K562 (cell line): Measurements from ENCODE around the gene DHRS12. TPM values are rescaled to one million over a fixed set of nuclear protein-coding genes. Genes with fewer than 3 reads are reported as not detected.
A peak's percentile ranks its signal among the peaks of the same experiment; 100 is the strongest.

Source experiments
- ASH1L ChIP-seq: fragments of 450-650 bp; IDR thresholded peaks from 2 replicates; pipeline ENCODE4 v1.6.1; 2018; ENCODE audit warnings: borderline replicate concordance, mild to moderate bottlenecking, low read depth; ENCODE audit not compliant: partially characterized antibody
- CTCF ChIP-seq, 3 experiments: IDR thresholded peaks in 2 of 3; conservative IDR thresholded peaks in 1 of 3; 2 replicates each; pipeline ENCODE4 v1.5.1; 2011 to 2012; ENCODE audit warnings: low read length in 3 of 3, mild to moderate bottlenecking in 3 of 3, control low read depth in 2 of 3, improper control_type of control experiment in 1 of 3, inconsistent platforms in 1 of 3, low read depth in 1 of 3, mixed read lengths in 1 of 3, moderate library complexity in 1 of 3; ENCODE audit not compliant: insufficient read depth in 2 of 3
- DEAF1 ChIP-seq: fragments of 450-650 bp; formaldehyde crosslinking; IDR thresholded peaks from 2 replicates; pipeline ENCODE4 v1.4.0; 2020; ENCODE audit warnings: mild to moderate bottlenecking, moderate library complexity
- DMBX1 ChIP-seq: fragments of 250-450 bp; sonication (Bioruptor Pico); IDR thresholded peaks from 2 replicates; pipeline ENCODE4 v1.8.0; 2022; ENCODE audit warnings: inconsistent platforms, mild to moderate bottlenecking, moderate library complexity, borderline replicate concordance
- EHMT2 ChIP-seq: fragments of 450-650 bp; IDR thresholded peaks from 2 replicates; pipeline ENCODE4 v1.6.1; 2018; ENCODE audit warnings: antibody characterized with exemption
- L3MBTL2 ChIP-seq: fragments of 450-650 bp; IDR thresholded peaks from 2 replicates; pipeline ENCODE4 v1.6.1; 2016; ENCODE audit warnings: mild to moderate bottlenecking, moderate library complexity
- LARP7 ChIP-seq: fragments of 450-650 bp; IDR thresholded peaks from 2 replicates; pipeline ENCODE4 v1.6.1; 2016
- MECOM ChIP-seq: fragments of 250-450 bp; sonication (Bioruptor Pico); IDR thresholded peaks from 2 replicates; pipeline ENCODE4 v1.8.0; 2022; ENCODE audit warnings: inconsistent platforms
- MXI1 ChIP-seq: IDR thresholded peaks from 2 replicates; pipeline ENCODE4 v1.6.1; 2011; ENCODE audit warnings: low read depth, mild to moderate bottlenecking, improper control_type of control experiment, low read length
- RAD21 ChIP-seq, 2 experiments: fragments of 250-450 bp in 1 of 2; fragments of 450-650 bp in 1 of 2; sonication (Bioruptor Pico) in 1 of 2; formaldehyde crosslinking in 1 of 2; IDR thresholded peaks in 1 of 2; conservative IDR thresholded peaks in 1 of 2; 2 replicates each; pipeline versions ENCODE4 v1.4.0 to v1.8.0; 2020 to 2022; ENCODE audit warnings: mild to moderate bottlenecking in 2 of 2, moderate library complexity in 1 of 2
- RBFOX2 ChIP-seq: fragments of 200-400 bp; formaldehyde crosslinking; IDR thresholded peaks from 2 replicates; pipeline ENCODE4 v1.6.1; 2017; ENCODE audit warnings: low read depth, mild to moderate bottlenecking, low read length, moderate library complexity
- RFX5 ChIP-seq: IDR thresholded peaks from 2 replicates; pipeline ENCODE4 v1.6.1; 2011; ENCODE audit warnings: low read depth, mild to moderate bottlenecking, improper control_type of control experiment, low read length
- SETDB1 ChIP-seq: IDR thresholded peaks from one replicate; pipeline ENCODE4 v1.6.1; 2012; ENCODE audit warnings: low read length, control low read depth, inconsistent platforms
- YY1 ChIP-seq, 3 experiments: IDR thresholded peaks; 2 replicates each; pipeline ENCODE4 v1.6.1; 2011; ENCODE audit warnings: low read length in 2 of 3, mild to moderate bottlenecking in 2 of 3, moderate library complexity in 2 of 3, borderline replicate concordance in 1 of 3, control low read depth in 1 of 3, low read depth in 1 of 3; ENCODE audit not compliant: insufficient read depth in 3 of 3, insufficient replicate concordance in 2 of 3, control insufficient read depth in 1 of 3, insufficient read length in 1 of 3; ENCODE audit errors: extremely low read depth in 1 of 3
- ZBTB7A ChIP-seq: IDR thresholded peaks from 2 replicates; pipeline ENCODE4 v1.6.1; 2011; ENCODE audit warnings: low read depth, mild to moderate bottlenecking, low read length, moderate library complexity, borderline replicate concordance; ENCODE audit not compliant: control insufficient read depth
- ZKSCAN8 ChIP-seq: fragments of 200-800 bp; sonication (Bioruptor generic); IDR thresholded peaks from 2 replicates; pipeline ENCODE4 v1.6.1; 2016; ENCODE audit warnings: missing genetic modification characterization, missing compliant biosample characterization
- ZNF175 ChIP-seq: fragments of 200-800 bp; sonication (Bioruptor generic); IDR thresholded peaks from 2 replicates; pipeline ENCODE4 v1.6.1; 2016; ENCODE audit warnings: low read depth, mild to moderate bottlenecking, missing genetic modification characterization, missing compliant biosample characterization
- ZNF707 ChIP-seq: fragments of 250-450 bp; sonication (Bioruptor Pico); conservative IDR thresholded peaks from 2 replicates; pipeline ENCODE4 v1.8.0; 2022; ENCODE audit warnings: inconsistent platforms, mild to moderate bottlenecking, moderate library complexity
- polyA plus RNA-seq, 8 experiments: library from polyadenylated mRNA; depleted of rRNA in 4 of 8; stranded (reverse) in 5 of 8; unstranded in 3 of 8; fragments of >200 nt; fragmentation: Nextera tagmentation in 2 of 8; fragmentation: Illumina TruSeq in 1 of 8; extraction: Ambion mirVana in 2 of 8; extraction: Trizol in 1 of 8; gene quantifications; 2 replicates each; pipeline versions ENCODE4 v1.2.1 to v1.2.3, GENCODE V29; 2011 to 2014; ENCODE audit warnings: inconsistent platforms in 1 of 8, missing spikeins in 1 of 8
- total RNA-seq, 7 experiments: library from RNA; depleted of rRNA in 6 of 7; stranded (reverse); fragments of >200 nt in 6 of 7; fragmentation: Illumina TruSeq in 2 of 7; extraction: Trizol in 2 of 7; gene quantifications; 2 replicates each; pipeline versions ENCODE4 v1.2.1 to v1.2.3, GENCODE V29; 2011 to 2021; ENCODE audit warnings: low replicate concordance in 1 of 7
- TF ChIP-seq, protein P1 (sequence below), 2 experiments: fragments of 200-800 bp in 1 of 2; sonication (Bioruptor generic) in 1 of 2; sonication (generic) in 1 of 2; formaldehyde crosslinking in 1 of 2; IDR thresholded peaks in 1 of 2; conservative IDR thresholded peaks in 1 of 2; 2 replicates each; pipeline versions ENCODE4 v1.5.0 to v1.6.1; 2016 to 2020; ENCODE audit warnings: missing compliant biosample characterization in 1 of 2, missing genetic modification characterization in 1 of 2, missing genetic modification reagents in 1 of 2

DHRS12 gene
- total and polyA plus RNA-seq, 9 of the 15 experiments (the other 6 are each of a cell fraction or from before 2014, with no cell fraction given), result 0.62 to 2.7 (median 0.98) TPM

- TF ChIP-seq EHMT2, result peak; percentile 72; the same call in 1 of the 2 replicates
- TF ChIP-seq YY1 (IDR thresholded peaks at IDR 0.05; ENCODE audit: borderline replicate concordance in 1 of 3, control insufficient read depth in 1 of 3, extremely low read depth in 1 of 3, insufficient read depth in 3 of 3, insufficient read length in 1 of 3, insufficient replicate concordance in 2 of 3, low read depth in 1 of 3, low read length in 2 of 3), result peak; percentile 37 to 95 (median 83)
- peak; percentile 50; the same call in 1 of the 2 replicates for TF ChIP-seq L3MBTL2
- peak; percentile 33 to 59 for TF ChIP-seq RAD21 (CRISPR knock-in tag; conservative IDR thresholded peaks at IDR 0.05 in 1 of 2, IDR thresholded peaks at IDR 0.05 in 1 of 2)
- TF ChIP-seq DEAF1 (CRISPR knock-in tag), result no peak
- no peak for TF ChIP-seq MECOM (CRISPR knock-in tag)
- no peak for TF ChIP-seq LARP7
- TF ChIP-seq, protein P1, sequence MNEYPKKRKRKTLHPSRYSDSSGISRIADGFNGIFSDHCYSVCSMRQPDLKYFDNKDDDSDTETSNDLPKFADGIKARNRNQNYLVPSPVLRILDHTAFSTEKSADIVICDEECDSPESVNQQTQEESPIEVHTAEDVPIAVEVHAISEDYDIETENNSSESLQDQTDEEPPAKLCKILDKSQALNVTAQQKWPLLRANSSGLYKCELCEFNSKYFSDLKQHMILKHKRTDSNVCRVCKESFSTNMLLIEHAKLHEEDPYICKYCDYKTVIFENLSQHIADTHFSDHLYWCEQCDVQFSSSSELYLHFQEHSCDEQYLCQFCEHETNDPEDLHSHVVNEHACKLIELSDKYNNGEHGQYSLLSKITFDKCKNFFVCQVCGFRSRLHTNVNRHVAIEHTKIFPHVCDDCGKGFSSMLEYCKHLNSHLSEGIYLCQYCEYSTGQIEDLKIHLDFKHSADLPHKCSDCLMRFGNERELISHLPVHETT (CRISPR knock-in tag; conservative IDR thresholded peaks at IDR 0.05 in 1 of 2, IDR thresholded peaks at IDR 0.05 in 1 of 2), result no peak
- TF ChIP-seq MXI1, result no peak
- no peak for TF ChIP-seq RFX5
- TF ChIP-seq CTCF (IDR thresholded peaks at IDR 0.05 in 2 of 3, conservative IDR thresholded peaks at IDR 0.05 in 1 of 3; ENCODE audit: insufficient read depth in 2 of 3, low read depth in 1 of 3, low read length in 3 of 3), result peak; percentile 76 to 92 (median 79)
- TF ChIP-seq ZKSCAN8, result no peak
- TF ChIP-seq ASH1L, result no peak
- no peak for TF ChIP-seq SETDB1
- no peak for TF ChIP-seq ZNF175
- 0 out of 2 replicates have a peak, but pooled peaks have one; percentile 22 for TF ChIP-seq RBFOX2
- no peak for TF ChIP-seq DMBX1
- TF ChIP-seq ZNF707, result no peak
- TF ChIP-seq ZBTB7A, result peak; percentile 56; the same call in 1 of the 2 replicates
Measured at GRCh38 chr13:51844862-51845573, 41.1 kb upstream of the DHRS12 start, which contains the start of gene TMEM272 (continued).
